K562 (cell line): ENCODE data around the gene ACAD8.

Experiments used
- EP300 ChIP-seq: IDR thresholded peaks from 2 replicates; pipeline ENCODE4 v1.6.1; 2012; ENCODE audit warnings: low read length, improper control_type of control experiment
- MTA1 ChIP-seq: fragments of 450-650 bp; IDR thresholded peaks from 2 replicates; pipeline ENCODE4 v1.6.1; 2017; ENCODE audit warnings: borderline replicate concordance
- TF ChIP-seq, protein P1 (sequence below), 2 experiments: fragments of 450-650 bp in 1 of 2; sonication (generic) in 1 of 2; formaldehyde crosslinking in 1 of 2; IDR thresholded peaks in 1 of 2; conservative IDR thresholded peaks in 1 of 2; 2 replicates each; pipeline versions ENCODE4 v1.6.1 to v1.8.1; 2016 to 2023; ENCODE audit warnings: mild to moderate bottlenecking in 2 of 2, moderate library complexity in 2 of 2, inconsistent platforms in 1 of 2, missing genetic modification reagents in 1 of 2

DNA sequence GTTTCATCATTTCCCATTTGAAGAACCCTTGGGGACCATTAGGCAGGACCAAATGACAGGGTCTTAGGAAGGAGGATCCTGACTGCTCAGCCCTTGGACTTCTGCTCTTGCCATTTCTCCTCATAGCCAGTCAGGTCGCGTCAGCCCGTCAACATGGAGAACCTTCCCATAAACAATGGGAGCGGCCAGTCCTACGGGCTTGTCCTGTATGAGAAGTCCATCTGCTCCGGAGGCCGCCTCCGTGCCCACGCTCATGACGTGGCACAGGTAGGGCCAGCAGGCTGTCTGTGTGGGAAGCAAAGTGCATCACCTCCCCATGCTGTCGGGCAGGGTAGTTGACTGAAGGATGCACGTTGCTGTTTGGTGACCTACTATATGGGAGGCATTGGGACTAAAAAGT, 58.9 kb downstream of the ACAD8 start:
- TF ChIP-seq EP300 (no peak), MTA1 (no peak)
- TF ChIP-seq, protein P1, sequence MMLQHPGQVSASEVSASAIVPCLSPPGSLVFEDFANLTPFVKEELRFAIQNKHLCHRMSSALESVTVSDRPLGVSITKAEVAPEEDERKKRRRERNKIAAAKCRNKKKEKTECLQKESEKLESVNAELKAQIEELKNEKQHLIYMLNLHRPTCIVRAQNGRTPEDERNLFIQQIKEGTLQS (IDR thresholded peaks at IDR 0.05): no peak
- TF ChIP-seq, protein P1 (CRISPR knock-in tag; conservative IDR thresholded peaks at IDR 0.05): no peak
